SH-SY5Y (cell line): ENCODE results near the gene PLB1.

Experiments
- GATA2 ChIP-seq: IDR thresholded peaks from 2 replicates; pipeline ENCODE4 v1.6.1; 2011; ENCODE audit warnings: mild to moderate bottlenecking, low read depth, low read length
- GATA3 ChIP-seq: IDR thresholded peaks from 2 replicates; pipeline ENCODE4 v1.6.1; 2011; ENCODE audit warnings: low read depth, mild to moderate bottlenecking, low read length, moderate library complexity

GRCh38 chr2:28462122-28462521 lies 33.7 kb upstream of the PLB1 start:
- TF ChIP-seq GATA3 (no peak), GATA2 (no peak)
